Measurements from ENCODE around the gene TRAP1.
A peak's percentile ranks its signal among the peaks of the same experiment; 100 is the strongest.

Gene TRAP1

DNA sequence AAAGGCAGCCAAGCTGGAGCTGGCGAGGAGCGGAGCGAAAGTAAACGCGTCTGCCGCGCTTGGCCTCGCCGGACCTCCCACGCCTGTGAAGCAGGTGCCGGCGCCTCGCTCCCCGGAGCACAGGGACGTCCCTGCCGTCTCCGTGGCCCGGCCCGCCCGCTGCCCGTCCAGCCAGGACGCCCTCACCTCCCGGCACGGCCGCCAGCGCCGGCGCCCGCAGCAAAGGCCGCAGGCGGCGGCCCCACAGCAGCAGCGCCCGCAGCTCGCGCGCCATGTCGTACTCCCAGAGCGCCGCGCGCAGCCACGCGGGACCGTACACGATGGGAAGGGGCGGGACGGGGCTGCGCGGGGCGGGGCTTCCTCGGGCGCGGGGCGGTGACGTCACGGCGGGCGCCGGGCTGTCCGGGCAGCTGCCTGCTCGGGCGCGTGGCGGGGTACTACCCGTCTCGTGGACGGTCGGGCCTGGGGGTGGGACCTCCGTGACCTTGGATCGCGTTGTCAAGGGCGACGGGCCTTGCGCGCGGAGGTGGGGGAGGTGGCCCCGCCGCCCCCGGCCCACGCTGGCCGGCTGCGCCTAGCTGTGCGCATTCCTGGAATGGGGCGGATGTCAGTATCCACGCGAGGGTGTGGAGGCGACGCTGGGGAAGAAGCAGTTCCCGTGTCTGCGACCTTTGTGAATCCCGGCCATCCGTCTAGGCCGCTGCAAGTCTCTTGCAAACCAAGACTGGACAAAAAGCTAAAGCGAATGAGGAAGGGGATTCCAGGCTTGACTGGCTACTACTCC is at the start of gene TRAP1:
TSS of gene TRAP1 (minus strand) at position 290 of the 784 bp plus-strand sequence. CDS start at position 274, 16 bp downstream.
- TF ChIP-seq EZH2 (IDR thresholded peaks at IDR 0.05) (no peak), POLR2AphosphoS5 (IDR thresholded peaks at IDR 0.05; ENCODE audit: borderline replicate concordance, low read depth, low read length) (peak; percentile 79)
- Histone ChIP-seq H3K9ac (ENCODE audit: insufficient read length) (peak within 1 kb of the TSS; percentile 98), H3K9me3 (ENCODE audit: low read depth, low read length) (no peaks in the 10 kb centered on the region), H3K27ac (peak within 1 kb of the TSS; percentile 94), H3K4me3 (peak within 1 kb of the TSS; percentile 99), H3K36me3 (ENCODE audit: insufficient read depth, low read length) (peaks cover 34% of the 10 kb centered on the region)
- no peak for DNase-seq (ENCODE audit: low read depth, low spot score)

GRCh38 chr16:3766177-3766576 is 48.9 kb upstream of the TRAP1 start:
- TF ChIP-seq EZH2 (IDR thresholded peaks at IDR 0.05) (no peak), FOXP2 (optimal IDR thresholded peaks at IDR 0.05; ENCODE audit: control extremely low read depth, extremely low read length, insufficient read depth) (no peak), POLR2AphosphoS5 (IDR thresholded peaks at IDR 0.05; ENCODE audit: borderline replicate concordance, low read depth, low read length) (no peak)
- H3K4me3 ChIP-seq = no peak overlapping the region
- H3K27ac ChIP-seq = no peak overlapping the region
- H3K9me3 ChIP-seq (ENCODE audit: low read depth, low read length) = no peaks in the 10 kb centered on the region
- peaks cover 66% of the 10 kb centered on the region for H3K36me3 ChIP-seq (ENCODE audit: insufficient read depth, low read length)
- no peak for DNase-seq (ENCODE audit: low read depth, low spot score)
- H3K9ac ChIP-seq (ENCODE audit: insufficient read length) = no peak overlapping the region

GRCh38 chr16:3764409-3764808 is 47.1 kb upstream of the TRAP1 start:
- Histone ChIP-seq H3K9ac (ENCODE audit: insufficient read length) (no peak overlapping the region), H3K4me3 (no peak overlapping the region), H3K27ac (no peak overlapping the region), H3K9me3 (ENCODE audit: low read depth, low read length) (no peaks in the 10 kb centered on the region), H3K36me3 (ENCODE audit: insufficient read depth, low read length) (peaks cover 57% of the 10 kb centered on the region)
- DNase-seq (ENCODE audit: low read depth, low spot score) = no peak
- TF ChIP-seq POLR2AphosphoS5 (IDR thresholded peaks at IDR 0.05; ENCODE audit: borderline replicate concordance, low read depth, low read length) = no peak

DNA sequence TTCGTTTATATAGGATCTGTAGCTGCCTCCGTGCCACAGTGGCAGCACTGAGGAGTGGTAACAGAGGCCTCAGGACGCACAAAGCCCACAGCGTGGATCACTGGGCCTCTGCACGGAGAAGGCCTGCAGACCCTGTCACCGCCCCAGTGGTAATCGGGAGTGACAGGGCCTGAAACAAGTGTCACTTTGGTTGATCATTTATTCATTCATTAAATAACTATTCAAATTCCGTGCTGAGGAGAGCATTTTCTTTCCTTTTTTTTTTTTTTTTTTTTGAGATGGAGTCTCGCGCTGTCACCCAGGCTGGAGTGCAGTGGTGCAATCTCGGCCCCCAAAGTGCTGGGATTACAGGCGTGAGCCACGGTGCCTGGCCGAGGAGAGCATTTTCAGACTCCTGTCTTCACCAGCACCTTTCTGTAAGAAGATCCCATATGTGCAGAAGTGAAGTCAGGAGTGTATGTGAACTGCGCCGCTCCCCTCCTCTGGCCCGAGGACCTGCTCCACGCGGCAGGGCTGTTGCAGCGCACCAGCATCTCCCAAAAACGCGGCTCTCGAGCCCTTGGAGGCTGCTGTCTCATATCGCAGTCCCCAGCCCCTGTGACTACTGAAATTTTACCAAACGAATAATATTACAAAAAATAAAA is 44.9 kb upstream of the TRAP1 start:
- Histone ChIP-seq H3K9me3 (ENCODE audit: low read depth, low read length) (no peaks in the 10 kb centered on the region), H3K4me3 (no peak overlapping the region), H3K9ac (ENCODE audit: insufficient read length) (no peak overlapping the region), H3K27ac (no peak overlapping the region), H3K36me3 (ENCODE audit: insufficient read depth, low read length) (peaks cover 59% of the 10 kb centered on the region)
- TF ChIP-seq POLR2AphosphoS5 (IDR thresholded peaks at IDR 0.05; ENCODE audit: borderline replicate concordance, low read depth, low read length) (no peak), EZH2 (IDR thresholded peaks at IDR 0.05) (no peak), FOXP2 (optimal IDR thresholded peaks at IDR 0.05; ENCODE audit: control extremely low read depth, extremely low read length, insufficient read depth) (no peak)
- no peak for DNase-seq (ENCODE audit: low read depth, low spot score)

DNA sequence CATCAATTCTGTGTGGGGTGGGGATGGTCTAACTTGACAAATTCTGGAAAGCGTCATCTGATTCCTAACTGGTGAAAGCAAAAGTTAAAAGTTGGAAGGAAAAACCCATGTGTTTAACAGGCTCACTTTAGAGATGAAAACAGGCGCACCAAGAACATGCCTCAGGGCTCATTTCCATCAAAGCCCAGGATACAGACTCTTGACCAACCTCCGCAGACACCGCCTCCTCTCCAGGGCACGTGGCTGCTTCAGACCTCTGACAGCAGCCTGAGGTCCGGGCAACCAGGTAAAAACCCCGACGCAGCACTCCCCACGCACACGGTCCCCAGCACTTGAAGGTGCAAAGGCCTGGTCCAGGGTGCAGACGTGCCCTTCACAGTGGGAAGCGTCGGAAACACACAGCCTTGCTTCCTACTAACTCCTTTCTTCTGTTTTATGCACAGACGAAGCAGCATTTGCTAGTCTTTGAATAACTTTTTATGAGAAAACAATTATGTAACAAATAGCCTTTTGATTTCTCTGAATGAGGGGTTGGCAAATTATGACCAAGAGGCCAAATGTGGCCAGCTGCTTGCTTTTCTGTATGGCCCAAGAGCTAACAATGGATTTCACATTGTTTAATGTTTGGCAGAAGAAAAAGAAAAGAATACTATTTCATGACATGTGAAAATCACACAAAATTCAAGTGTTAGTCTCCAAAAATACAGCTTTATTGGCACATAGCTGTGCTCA is 44.2 kb upstream of the TRAP1 start:
- H3K9me3 ChIP-seq (ENCODE audit: low read depth, low read length) = no peaks in the 10 kb centered on the region
- no peak overlapping the region for H3K27ac ChIP-seq
- H3K36me3 ChIP-seq (ENCODE audit: insufficient read depth, low read length) = peaks cover 59% of the 10 kb centered on the region
- H3K4me3 ChIP-seq = no peak overlapping the region
- no peak for DNase-seq (ENCODE audit: low read depth, low spot score)
- H3K9ac ChIP-seq (ENCODE audit: insufficient read length) = no peak overlapping the region
- TF ChIP-seq EZH2 (IDR thresholded peaks at IDR 0.05) = no peak
- TF ChIP-seq POLR2AphosphoS5 (IDR thresholded peaks at IDR 0.05; ENCODE audit: borderline replicate concordance, low read depth, low read length) = no peak
- no peak for TF ChIP-seq FOXP2 (optimal IDR thresholded peaks at IDR 0.05; ENCODE audit: control extremely low read depth, extremely low read length, insufficient read depth)

DNA sequence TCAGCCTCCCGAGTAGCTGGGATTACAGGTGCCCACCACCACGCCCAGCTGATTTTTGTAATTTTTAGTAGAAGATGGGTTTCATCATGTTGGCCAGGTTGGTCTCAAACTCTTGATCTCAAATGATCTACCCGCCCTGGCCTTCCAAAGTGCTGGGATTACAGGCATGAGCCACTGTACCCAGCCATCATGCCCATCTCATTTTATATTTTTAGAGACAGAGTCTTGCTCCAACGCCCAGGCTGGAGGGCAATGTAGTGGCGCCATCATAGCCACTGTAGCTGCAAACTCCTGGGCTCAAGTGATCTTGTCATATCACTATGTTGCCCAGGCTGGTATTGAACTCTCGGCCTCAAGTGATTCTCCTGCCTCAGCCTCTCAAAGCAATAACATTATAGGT is 43.2 kb upstream of the TRAP1 start:
- DNase-seq (ENCODE audit: low read depth, low spot score) = no peak
- Histone ChIP-seq H3K9ac (ENCODE audit: insufficient read length) (no peak overlapping the region), H3K9me3 (ENCODE audit: low read depth, low read length) (no peaks in the 10 kb centered on the region), H3K27ac (no peak overlapping the region), H3K36me3 (ENCODE audit: insufficient read depth, low read length) (peaks cover 59% of the 10 kb centered on the region), H3K4me3 (no peak overlapping the region)
- TF ChIP-seq EZH2 (IDR thresholded peaks at IDR 0.05) = no peak

GRCh38 chr16:3759736-3760135 is 42.4 kb upstream of the TRAP1 start:
- no peak overlapping the region for H3K9ac ChIP-seq (ENCODE audit: insufficient read length)
- no peaks in the 10 kb centered on the region for H3K9me3 ChIP-seq (ENCODE audit: low read depth, low read length)
- no peak for DNase-seq (ENCODE audit: low read depth, low spot score)
- TF ChIP-seq FOXP2 (optimal IDR thresholded peaks at IDR 0.05; ENCODE audit: control extremely low read depth, extremely low read length, insufficient read depth) (no peak), EZH2 (IDR thresholded peaks at IDR 0.05) (no peak), POLR2AphosphoS5 (IDR thresholded peaks at IDR 0.05; ENCODE audit: borderline replicate concordance, low read depth, low read length) (no peak)
- no peak overlapping the region for H3K4me3 ChIP-seq
- H3K27ac ChIP-seq = no peak overlapping the region
- peaks cover 57% of the 10 kb centered on the region for H3K36me3 ChIP-seq (ENCODE audit: insufficient read depth, low read length)

GRCh38 chr16:3756113-3756512 is 38.8 kb upstream of the TRAP1 start:
- H3K9ac ChIP-seq (ENCODE audit: insufficient read length) = no peak overlapping the region
- H3K4me3 ChIP-seq = no peak overlapping the region
- no peak for DNase-seq (ENCODE audit: low read depth, low spot score)
- H3K36me3 ChIP-seq (ENCODE audit: insufficient read depth, low read length) = peaks cover 88% of the 10 kb centered on the region
- H3K27ac ChIP-seq = no peak overlapping the region
- no peaks in the 10 kb centered on the region for H3K9me3 ChIP-seq (ENCODE audit: low read depth, low read length)
- TF ChIP-seq FOXP2 (optimal IDR thresholded peaks at IDR 0.05; ENCODE audit: control extremely low read depth, extremely low read length, insufficient read depth) = no peak
- no peak for TF ChIP-seq EZH2 (IDR thresholded peaks at IDR 0.05)
- no peak for TF ChIP-seq POLR2AphosphoS5 (IDR thresholded peaks at IDR 0.05; ENCODE audit: borderline replicate concordance, low read depth, low read length)
